PC-3 (cell line): ENCODE results near the gene CIAO3. TPM values are rescaled to one million over a fixed set of nuclear protein-coding genes. Genes with fewer than 3 reads are reported as not detected.

Experiments used
- ATAC-seq: fragments of 200-7000 bp; cut with Tn5 transposase; 2 replicates; pipeline ENCODE4 v1.9.1; 2020; ENCODE audit warnings: mild to moderate bottlenecking, moderate library complexity
- BruUV-seq: library from RNA; stranded (reverse); fragments of 400-500 nt; replicated peaks from 2 replicates; lab custom pipeline; 2021; lab: Mats Ljungman, UMichigan
- CTCF ChIA-PET: fragments of 300-600 bp; sonication (Branson Sonifier 250); formaldehyde crosslinking; loops from one replicate; lab custom pipeline; 2022; ENCODE audit warnings: antibody characterized with exemption; lab: Charles Lee
- POLR2A ChIA-PET: fragments of 300-600 bp; sonication (Branson Sonifier 250); formaldehyde crosslinking; loops from one replicate; lab custom pipeline; 2022; ENCODE audit warnings: antibody characterized with exemption; ENCODE audit not compliant: unreplicated experiment; lab: Charles Lee
- DNase-seq: peaks from one replicate; pipeline ENCODE4 v3.0.0-alpha.2; 2015
- H2AFZ ChIP-seq: fragments of 300-600 bp; sonication (generic); 2 replicates; pipeline ENCODE4 v1.6.0; 2016; ENCODE audit warnings: antibody characterized with exemption, low read length
- H3F3A ChIP-seq: fragments of 300-600 bp; sonication (generic); one replicate; pipeline ENCODE4 v1.6.0; 2017; ENCODE audit warnings: antibody characterized with exemption, low read length, control low read depth, mild to moderate bottlenecking; ENCODE audit not compliant: unreplicated experiment
- H3K27ac ChIP-seq: fragments of 300-600 bp; sonication (generic); 2 replicates; pipeline ENCODE4 v1.5.1; 2016; ENCODE audit warnings: mild to moderate bottlenecking, low read length
- H3K27me3 ChIP-seq: fragments of 300-600 bp; sonication (generic); 2 replicates; pipeline ENCODE4 v1.6.1; 2016; ENCODE audit warnings: low read length, mixed read lengths
- H3K36me3 ChIP-seq: fragments of 300-600 bp; sonication (generic); 2 replicates; pipeline ENCODE4 v1.6.1; 2016; ENCODE audit warnings: low read depth, mixed run types, low read length, mixed read lengths
- H3K4me1 ChIP-seq: fragments of 300-600 bp; sonication (generic); 2 replicates; pipeline ENCODE4 v1.5.1; 2016; ENCODE audit warnings: low read length; ENCODE audit not compliant: insufficient read depth
- H3K4me2 ChIP-seq: fragments of 300-600 bp; sonication (generic); 2 replicates; pipeline ENCODE4 v1.6.0; 2016; ENCODE audit warnings: low read length
- H3K4me3 ChIP-seq: fragments of 300-600 bp; sonication (generic); 2 replicates; pipeline ENCODE4 v1.5.1; 2016; ENCODE audit warnings: mild to moderate bottlenecking, low read length, mixed read lengths
- H3K79me2 ChIP-seq: fragments of 300-600 bp; sonication (generic); 2 replicates; pipeline ENCODE4 v1.6.1; 2017; ENCODE audit warnings: low read length, mixed read lengths
- H3K9ac ChIP-seq: fragments of 300-600 bp; sonication (generic); 2 replicates; pipeline ENCODE4 v1.6.0; 2016; ENCODE audit warnings: mild to moderate bottlenecking, low read length
- H3K9me2 ChIP-seq: fragments of 300-600 bp; sonication (generic); replicated peaks from 2 replicates; pipeline ENCODE4 v1.6.1; 2016; ENCODE audit warnings: mixed run types, low read length, mixed read lengths
- H3K9me3 ChIP-seq: fragments of 300-600 bp; sonication (generic); 2 replicates; pipeline ENCODE4 v1.6.1; 2016; ENCODE audit warnings: low read length, mixed read lengths
- H4K20me1 ChIP-seq: fragments of 300-600 bp; sonication (generic); 2 replicates; pipeline ENCODE4 v1.6.1; 2016; ENCODE audit warnings: low read length, mixed read lengths
- CTCF ChIP-seq: fragments of 300-600 bp; sonication (generic); conservative IDR thresholded peaks from 2 replicates; pipeline ENCODE4 v1.5.1; 2017; ENCODE audit warnings: antibody characterized with exemption, low read depth, mild to moderate bottlenecking, low read length
- EZH2 ChIP-seq: fragments of 300-600 bp; sonication (generic); IDR thresholded peaks from one replicate; pipeline ENCODE4 v1.6.1; 2017; ENCODE audit warnings: antibody characterized with exemption, mild to moderate bottlenecking, low read length; ENCODE audit not compliant: unreplicated experiment
- EZH2phosphoT487 ChIP-seq: fragments of 300-600 bp; sonication (generic); IDR thresholded peaks from 2 replicates; pipeline ENCODE4 v1.6.1; 2018; ENCODE audit warnings: mild to moderate bottlenecking, antibody characterized with exemption, low read length, borderline replicate concordance
- intact Hi-C: fragments of 100-400 bp; cut with micrococcal nuclease; formaldehyde crosslinking; loops from 2 replicates; pipeline ENCODE4 v1.9.0; 2023
- total RNA-seq: library from RNA; depleted of rRNA; stranded (reverse); fragments of >200 nt; gene quantifications from 2 replicates; pipeline ENCODE4 v1.2.3, GENCODE V29; 2014

The CIAO3 gene
- total RNA-seq, 1 experiment from 2014 or later, result 46.1 TPM

- CTCF ChIA-PET, result no interaction called here
- H2AFZ ChIP-seq, result no peak overlapping the region
- POLR2A ChIA-PET, result interaction anchor here (0.6 kb wide), 1 partner anchor 1432 kb away, joined by 5 read pairs; no protein-coding TSS in a partner anchor
- DNase-seq (no peak), ATAC-seq (no peak)
- TSS peak; percentile 3 for BruUV-seq
- no peaks in the 10 kb centered on the region for H3K9me2 ChIP-seq
- H3F3A ChIP-seq, result peaks cover 3% of the 10 kb centered on the region
- no peaks in the 10 kb centered on the region for H3K79me2 ChIP-seq
- no peaks in the 10 kb centered on the region for H3K36me3 ChIP-seq
- H3K4me2 ChIP-seq, result no peak overlapping the region
- intact Hi-C loops, result no loop called here
- TF ChIP-seq EZH2, result no peak
- TF ChIP-seq CTCF, result no peak
- no peak for TF ChIP-seq EZH2phosphoT487
- H3K9me3 ChIP-seq, result no peaks in the 10 kb centered on the region
- H3K27ac ChIP-seq, result no peak overlapping the region
- H3K4me3 ChIP-seq, result no peak overlapping the region
- H3K27me3 ChIP-seq, result no peaks in the 10 kb centered on the region
- no peak overlapping the region for H3K9ac ChIP-seq
- H4K20me1 ChIP-seq, result no peaks in the 10 kb centered on the region
- H3K4me1 ChIP-seq, result peaks cover 24% of the 10 kb centered on the region; the same call in 1 of the 2 replicates
Observed at GRCh38 chr16:722835-723633, 17.8 kb downstream of the CIAO3 start.

GRCh38 chr16:721765-722540 lies 18.8 kb downstream of the CIAO3 start:
- H4K20me1 ChIP-seq, result 0 out of 2 replicates have a peak, but pooled peaks cover 1% of the 10 kb centered on the region
- peaks cover 3% of the 10 kb centered on the region; the same call in 1 of the 2 replicates for H3K79me2 ChIP-seq
- H3K4me1 ChIP-seq, result peaks cover 20% of the 10 kb centered on the region; the same call in 1 of the 2 replicates
- H3K36me3 ChIP-seq, result no peaks in the 10 kb centered on the region
- peak overlapping the region; percentile 82 for H3K4me3 ChIP-seq
- no peak overlapping the region for H3K9ac ChIP-seq
- intact Hi-C loops, result no loop called here
- ChIA-PET CTCF (no interaction called here), POLR2A (interaction anchor here (0.6 to 1.4 kb wide), 3 partner anchors 9 to 1433 kb away, joined by 3 to 5 read pairs (median 5); no protein-coding TSS in a partner anchor)
- TF ChIP-seq EZH2phosphoT487 (no peak), CTCF (no peak), EZH2 (no peak)
- no peaks in the 10 kb centered on the region for H3K9me3 ChIP-seq
- ATAC-seq (no peak), DNase-seq (no peak)
- no peaks in the 10 kb centered on the region for H3K9me2 ChIP-seq
- no TSS peak for BruUV-seq
- peaks cover 3% of the 10 kb centered on the region for H3F3A ChIP-seq
- no peak overlapping the region for H2AFZ ChIP-seq
- no peak overlapping the region for H3K27ac ChIP-seq
- no peaks in the 10 kb centered on the region for H3K27me3 ChIP-seq
- H3K4me2 ChIP-seq, result peak overlapping the region; percentile 93
